Neuronal stem cell (in vitro differentiated cells): ENCODE measurements around the gene MRPS31.
A peak's percentile ranks its signal among the peaks of the same experiment; 100 is the strongest.

Experiments
- DNase-seq: peaks from one replicate; pipeline ENCODE4 v3.0.0-alpha.2; 2013; ENCODE audit warnings: low spot score
- H2AFZ ChIP-seq: one replicate; pipeline ENCODE4 v1.6.1; 2013; ENCODE audit warnings: mild to moderate bottlenecking, low read length, inconsistent platforms
- H2AK5ac ChIP-seq: 2 replicates; pipeline ENCODE4 v1.6.1; 2013; ENCODE audit warnings: low read depth, mild to moderate bottlenecking, inconsistent platforms, low read length, moderate library complexity, mixed read lengths
- H2BK120ac ChIP-seq: 2 replicates; pipeline ENCODE4 v1.6.1; 2013; ENCODE audit warnings: low read depth, mild to moderate bottlenecking, inconsistent platforms, low read length, moderate library complexity, mixed read lengths
- H2BK12ac ChIP-seq: one replicate; pipeline ENCODE4 v1.6.1; 2013; ENCODE audit warnings: low read length, inconsistent platforms
- H2BK15ac ChIP-seq: 2 replicates; pipeline ENCODE4 v1.6.1; 2013; ENCODE audit warnings: mild to moderate bottlenecking, low read length, inconsistent platforms, mixed read lengths
- H2BK5ac ChIP-seq: one replicate; pipeline ENCODE4 v1.6.1; 2013; ENCODE audit warnings: inconsistent platforms, mild to moderate bottlenecking, low read length, moderate library complexity
- H3K14ac ChIP-seq: one replicate; pipeline ENCODE4 v1.6.1; 2013; ENCODE audit warnings: low read length, inconsistent platforms
- H3K18ac ChIP-seq: 2 replicates; pipeline ENCODE4 v1.6.1; 2013; ENCODE audit warnings: low read length, inconsistent platforms
- H3K23ac ChIP-seq: 2 replicates; pipeline ENCODE4 v1.6.1; 2013; ENCODE audit warnings: low read depth, mild to moderate bottlenecking, mixed read lengths, low read length, inconsistent platforms; ENCODE audit not compliant: poor library complexity
- H3K27ac ChIP-seq: replicated peaks from 3 replicates; pipeline ENCODE4 v1.5.1; 2013; ENCODE audit warnings: low read length, inconsistent platforms
- H3K27me3 ChIP-seq, 3 experiments: 2 replicates each; pipeline ENCODE4 v1.6.1; 2013; ENCODE audit warnings: low read length in 3 of 3, mild to moderate bottlenecking in 2 of 3, inconsistent platforms in 1 of 3, low read depth in 1 of 3, mixed read lengths in 1 of 3, moderate library complexity in 1 of 3; ENCODE audit not compliant: control insufficient read depth in 3 of 3, insufficient read depth in 3 of 3
- H3K36me3 ChIP-seq, 2 donors: replicated peaks in 1 of 2; 2 replicates each; pipeline ENCODE4 v1.6.1; 2013; ENCODE audit warnings: low read length in 2 of 2; ENCODE audit not compliant: control insufficient read depth in 2 of 2, insufficient read depth in 2 of 2
- H3K4ac ChIP-seq: 2 replicates; pipeline ENCODE4 v1.6.1; 2013; ENCODE audit warnings: inconsistent platforms, mild to moderate bottlenecking, low read length, moderate library complexity
- H3K4me1 ChIP-seq, 2 donors: 1 replicate in 1 of 2; 2 replicates in 1 of 2; pipeline ENCODE4 v1.6.1; 2013; ENCODE audit warnings: low read length in 2 of 2, low read depth in 1 of 2; ENCODE audit not compliant: control insufficient read depth in 2 of 2, insufficient read depth in 1 of 2
- H3K4me2 ChIP-seq: one replicate; pipeline ENCODE4 v1.6.1; 2013; ENCODE audit warnings: mild to moderate bottlenecking, low read length, inconsistent platforms; ENCODE audit not compliant: insufficient read depth, poor library complexity, severe bottlenecking
- H3K4me3 ChIP-seq, 2 donors: 2 replicates each; pipeline ENCODE4 v1.5.1; 2013; ENCODE audit warnings: low read length in 2 of 2, mild to moderate bottlenecking in 2 of 2, inconsistent platforms in 1 of 2, moderate library complexity in 1 of 2
- H3K79me1 ChIP-seq: one replicate; pipeline ENCODE4 v1.6.1; 2013; ENCODE audit warnings: low read depth, mild to moderate bottlenecking, inconsistent platforms, low read length, moderate library complexity
- H3K9ac ChIP-seq: one replicate; pipeline ENCODE4 v1.6.1; 2013; ENCODE audit warnings: mild to moderate bottlenecking, low read depth, low read length, inconsistent platforms; ENCODE audit not compliant: poor library complexity
- H3K9me3 ChIP-seq, 2 donors: replicated peaks in 1 of 2; 2 replicates each; pipeline versions ENCODE3 to v1.6.1; 2013; ENCODE audit warnings: low read length in 2 of 2, mild to moderate bottlenecking in 2 of 2, inconsistent platforms in 1 of 2, low read depth in 1 of 2, mixed read lengths in 1 of 2, moderate library complexity in 1 of 2; ENCODE audit not compliant: control insufficient read depth in 2 of 2, insufficient read depth in 1 of 2
- H4K8ac ChIP-seq: one replicate; pipeline ENCODE4 v1.6.1; 2013; ENCODE audit warnings: low read depth, mild to moderate bottlenecking, inconsistent platforms, low read length, moderate library complexity
- H4K91ac ChIP-seq: one replicate; pipeline ENCODE4 v1.6.1; 2013; ENCODE audit warnings: low read length, low read depth, mild to moderate bottlenecking, inconsistent platforms; ENCODE audit not compliant: poor library complexity
- WGBS, 2 donors: extraction: QIAGEN DNeasy Blood & Tissue Kit; methylation state at CpG; one replicate each; pipeline ENCODE4 v1.1.7; 2013; ENCODE audit warnings: missing lambda C conversion rate in 2 of 2, mixed read lengths in 1 of 2; ENCODE audit not compliant: insufficient read length in 2 of 2, insufficient replicate concordance in 1 of 2; ENCODE audit errors: extremely low coverage in 2 of 2; 5-methylcytosine and 5-hydroxymethylcytosine counted together

MRPS31 gene

DNA sequence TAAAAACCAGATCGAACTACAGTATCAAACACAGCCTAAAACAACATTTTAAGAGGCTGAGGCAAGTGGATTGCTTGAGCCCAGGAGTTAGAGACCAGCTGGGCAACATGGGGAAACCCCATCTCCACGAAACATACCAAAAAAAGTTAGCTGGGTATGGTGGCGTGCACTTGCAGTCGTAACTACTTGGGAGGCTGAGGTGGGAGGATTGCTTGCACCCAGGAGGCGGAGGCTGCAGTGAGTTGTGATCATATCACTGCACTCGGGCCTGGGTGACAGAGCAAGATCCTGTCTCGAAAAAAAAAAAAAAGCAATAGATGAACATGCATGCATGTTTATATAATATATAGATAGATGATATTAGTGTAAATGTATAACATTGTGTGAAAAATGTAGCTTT is 5.2 kb upstream of the MRPS31 start:
- no CpG with 5 or more reads among the region's 7 CpGs for WGBS, 2 donors
- no peaks in the 10 kb centered on the region for H3K36me3 ChIP-seq

DNA sequence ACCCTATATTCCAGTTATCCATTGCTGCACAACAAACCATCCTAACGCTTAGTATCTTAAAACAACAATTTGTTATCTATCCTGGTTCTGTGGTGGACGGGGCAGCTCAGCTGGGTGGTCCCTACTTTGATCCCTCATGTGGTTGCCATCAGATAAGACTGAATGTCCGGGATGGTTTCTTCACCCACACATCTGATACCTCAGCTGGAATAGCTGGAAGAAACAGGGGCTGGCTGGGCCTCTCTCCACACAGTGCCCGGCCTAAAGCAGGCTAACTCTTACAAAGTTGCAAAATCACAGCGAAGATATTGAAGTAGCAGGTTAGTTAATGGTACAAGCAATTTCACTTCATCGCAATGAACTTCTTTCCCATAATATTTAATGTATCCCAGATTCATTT is 3.7 kb upstream of the MRPS31 start:
- H3K27me3 ChIP-seq, result no peaks in the 10 kb centered on the region
- H2AFZ ChIP-seq, result peak overlapping the region; percentile 21
- no peak overlapping the region for H4K8ac ChIP-seq
- H3K36me3 ChIP-seq, result no peaks in the 10 kb centered on the region
- no peak overlapping the region for H3K4ac ChIP-seq
- peaks cover 2% of the 10 kb centered on the region for H3K79me1 ChIP-seq
- WGBS, 2 donors, result no CpG with 5 or more reads among the region's 6 CpGs
- no peak overlapping the region for H2BK12ac ChIP-seq
- H2BK120ac ChIP-seq, result no peak overlapping the region
- no peaks in the 10 kb centered on the region for H3K9me3 ChIP-seq
- no peak overlapping the region for H2BK15ac ChIP-seq
- no peak overlapping the region for H4K91ac ChIP-seq
- H3K4me3 ChIP-seq, result no peak overlapping the region
- H3K14ac ChIP-seq, result no peak overlapping the region
- no peak overlapping the region for H2AK5ac ChIP-seq
- peaks cover 3 to 7% of the 10 kb centered on the region in 2 donors for H3K4me1 ChIP-seq
- H3K27ac ChIP-seq, result no peak overlapping the region
- DNase-seq, result no peak
- no peak overlapping the region for H2BK5ac ChIP-seq
- no peak overlapping the region for H3K4me2 ChIP-seq
- no peak overlapping the region for H3K23ac ChIP-seq
- no peak overlapping the region for H3K9ac ChIP-seq
- H3K18ac ChIP-seq, result no peak overlapping the region

More for the DNA sequence above, 5.2 kb upstream of the MRPS31 start:
- Histone ChIP-seq H3K27me3 (no peaks in the 10 kb centered on the region), H3K4me2 (no peak overlapping the region), H3K4ac (no peak overlapping the region), H2BK120ac (no peak overlapping the region), H3K23ac (no peak overlapping the region), H3K14ac (no peak overlapping the region), H4K8ac (no peak overlapping the region), H3K18ac (no peak overlapping the region), H2BK12ac (no peak overlapping the region), H2AK5ac (no peak overlapping the region), H2BK5ac (no peak overlapping the region), H3K9me3 (no peaks in the 10 kb centered on the region), H2AFZ (no peak overlapping the region), H2BK15ac (no peak overlapping the region), H3K79me1 (no peaks in the 10 kb centered on the region), H3K9ac (no peak overlapping the region), H3K4me3 (no peak overlapping the region), H3K4me1 (peaks cover 2 to 3% of the 10 kb centered on the region in 2 donors), H4K91ac (no peak overlapping the region), H3K27ac (no peak overlapping the region)
- no peak for DNase-seq

DNA sequence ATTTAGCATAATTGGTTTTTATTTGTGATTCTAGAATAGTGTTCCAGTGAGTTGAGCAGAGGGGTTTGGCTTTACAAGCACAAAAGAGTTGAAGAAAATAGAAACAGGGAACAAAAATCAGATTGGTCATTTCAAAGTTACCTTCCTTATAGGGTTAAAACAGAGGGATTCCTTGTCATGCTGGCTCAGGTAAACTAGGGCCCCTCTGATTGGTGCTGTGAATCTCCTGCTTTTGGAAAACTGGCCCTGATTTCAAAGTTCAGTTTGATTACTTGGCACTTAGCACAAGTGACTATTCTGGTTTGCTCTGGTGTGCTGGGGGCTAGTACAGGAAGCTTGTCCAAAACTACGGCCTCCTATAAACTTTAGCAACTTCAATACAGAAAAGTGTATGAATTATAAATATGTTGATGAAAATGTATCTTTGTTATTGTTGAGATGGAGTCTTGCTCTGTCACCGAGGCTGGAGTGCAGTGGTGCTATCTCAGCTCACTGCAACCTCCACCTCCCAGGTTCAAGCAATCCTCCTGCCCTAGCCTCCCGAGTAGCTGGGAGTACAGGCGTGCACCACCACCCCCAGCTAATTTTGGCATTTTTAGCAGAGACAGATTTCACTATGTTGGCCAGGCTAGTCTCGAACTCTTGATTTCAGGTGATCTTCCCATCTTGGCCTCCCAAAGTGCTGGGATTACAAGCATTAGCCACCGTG is 1.9 kb upstream of the MRPS31 start:
- H4K91ac ChIP-seq, result no peak overlapping the region
- no CpG with 5 or more reads among the region's 6 CpGs for WGBS, 2 donors
- no peaks in the 10 kb centered on the region for H3K36me3 ChIP-seq
- no peak overlapping the region for H2BK120ac ChIP-seq
- H3K9me3 ChIP-seq, result no peaks in the 10 kb centered on the region
- no peak overlapping the region for H4K8ac ChIP-seq
- H2AFZ ChIP-seq, result peak overlapping the region; percentile 31
- H3K4ac ChIP-seq, result no peak overlapping the region
- H3K27ac ChIP-seq, result no peak overlapping the region
- H3K79me1 ChIP-seq, result peaks cover 2% of the 10 kb centered on the region
- no peak for DNase-seq
- no peaks in the 10 kb centered on the region for H3K27me3 ChIP-seq
- no peak overlapping the region for H3K4me2 ChIP-seq
- no peak overlapping the region for H3K4me3 ChIP-seq
- H2BK15ac ChIP-seq, result no peak overlapping the region
- H2BK5ac ChIP-seq, result no peak overlapping the region
- H3K23ac ChIP-seq, result no peak overlapping the region
- no peak overlapping the region for H2BK12ac ChIP-seq
- no peak overlapping the region for H3K14ac ChIP-seq
- no peak overlapping the region for H2AK5ac ChIP-seq
- peaks cover 3 to 9% of the 10 kb centered on the region in 2 donors for H3K4me1 ChIP-seq
- H3K18ac ChIP-seq, result no peak overlapping the region
- no peak overlapping the region for H3K9ac ChIP-seq

DNA sequence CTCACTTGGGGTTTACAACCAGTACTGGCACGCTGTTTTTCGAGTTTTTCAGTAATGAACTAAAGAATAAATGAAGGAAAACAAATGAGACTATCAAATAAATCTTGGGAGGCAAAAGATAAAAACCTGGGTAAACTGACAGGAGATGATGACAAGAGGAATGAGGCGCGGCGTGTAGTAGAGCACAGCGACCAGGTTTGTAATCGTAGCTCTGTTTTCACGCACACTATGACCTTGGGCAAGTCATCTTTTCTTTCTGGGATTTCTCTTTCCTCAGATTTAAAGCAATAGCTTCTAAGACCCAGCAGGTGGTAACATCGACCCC is 419 bp downstream of the MRPS31 start:
- peak overlapping the region; percentile 82 for H3K27ac ChIP-seq
- peak overlapping the region; percentile 87 for H2AFZ ChIP-seq
- H3K4ac ChIP-seq, result no peak overlapping the region
- peaks cover 1 to 6% of the 10 kb centered on the region in 2 donors for H3K4me1 ChIP-seq
- no peak for DNase-seq
- H3K4me3 ChIP-seq, result peak overlapping the region; percentile 75 to 99
- H3K4me2 ChIP-seq, result peak overlapping the region; percentile 53
- H2BK12ac ChIP-seq, result no peak overlapping the region
- H3K9ac ChIP-seq, result peak overlapping the region; percentile 99
- H3K23ac ChIP-seq, result no peak overlapping the region
- no peaks in the 10 kb centered on the region for H3K27me3 ChIP-seq
- no peak overlapping the region for H2BK120ac ChIP-seq
- H3K18ac ChIP-seq, result peak overlapping the region; percentile 85
- H3K14ac ChIP-seq, result no peak overlapping the region
- WGBS, 2 donors, result no CpG with 5 or more reads among the region's 9 CpGs
- no peak overlapping the region for H2BK15ac ChIP-seq
- H2BK5ac ChIP-seq, result no peak overlapping the region
- no peak overlapping the region for H4K91ac ChIP-seq
- H2AK5ac ChIP-seq, result no peak overlapping the region
- H3K79me1 ChIP-seq, result peaks cover 2% of the 10 kb centered on the region
- no peaks in the 10 kb centered on the region for H3K9me3 ChIP-seq
- peaks cover 0 to 14% of the 10 kb centered on the region in 2 donors for H3K36me3 ChIP-seq
- H4K8ac ChIP-seq, result no peak overlapping the region
